DND-41 (cell line): Measurements from ENCODE around the gene TSSC4.

Experiments used
- ATAC-seq: fragments of 200-7000 bp; cut with Tn5 transposase; 3 replicates; pipeline ENCODE4 v1.9.1; 2021; ENCODE audit warnings: low read depth; ENCODE audit not compliant: insufficient read depth
- DNase-seq: peaks from one replicate; pipeline ENCODE4 v3.0.0-alpha.2; 2020
- H2AFZ ChIP-seq: 2 replicates; pipeline ENCODE4 v1.6.0; 2012; ENCODE audit warnings: low read depth, low read length
- H3K27ac ChIP-seq: 2 replicates; pipeline ENCODE4 v1.5.1; 2012; ENCODE audit warnings: low read length, inconsistent platforms
- H3K27me3 ChIP-seq: fragments of 200-600 bp; sonication (generic); 2 replicates; pipeline ENCODE4 v1.6.0; 2012; ENCODE audit warnings: low read length, mild to moderate bottlenecking, inconsistent platforms; ENCODE audit not compliant: insufficient read depth, poor library complexity
- H3K36me3 ChIP-seq: 2 replicates; pipeline ENCODE4 v1.5.1; 2012; ENCODE audit warnings: low read length, inconsistent platforms; ENCODE audit not compliant: insufficient read depth
- H3K4me1 ChIP-seq: 2 replicates; pipeline ENCODE4 v1.5.1; 2012; ENCODE audit warnings: mild to moderate bottlenecking, low read length; ENCODE audit not compliant: insufficient read depth
- H3K4me2 ChIP-seq: 2 replicates; pipeline ENCODE4 v1.6.0; 2012; ENCODE audit warnings: mild to moderate bottlenecking, moderate library complexity, low read length, inconsistent platforms; ENCODE audit not compliant: insufficient read depth
- H3K4me3 ChIP-seq, 2 experiments: fragments of 200-600 bp in 1 of 2; shearing (Covaris generic) in 1 of 2; 2 replicates each; pipeline ENCODE4 v1.5.1; 2012 to 2016; ENCODE audit warnings: inconsistent platforms in 2 of 2, low read length in 2 of 2, mild to moderate bottlenecking in 2 of 2, low read depth in 1 of 2, moderate library complexity in 1 of 2
- H3K79me2 ChIP-seq: 2 replicates; pipeline ENCODE4 v1.6.0; 2012; ENCODE audit warnings: low read length, inconsistent platforms; ENCODE audit not compliant: insufficient read depth
- H3K9ac ChIP-seq: 2 replicates; pipeline ENCODE4 v1.6.0; 2012; ENCODE audit warnings: low read depth, mild to moderate bottlenecking, inconsistent platforms, low read length, moderate library complexity
- H3K9me3 ChIP-seq: 2 replicates; pipeline ENCODE4 v1.5.1; 2012; ENCODE audit warnings: low read length, moderate library complexity, mild to moderate bottlenecking, inconsistent platforms; ENCODE audit not compliant: insufficient read depth, severe bottlenecking
- H4K20me1 ChIP-seq: 2 replicates; pipeline ENCODE4 v1.6.0; 2012; ENCODE audit warnings: low read length; ENCODE audit not compliant: insufficient read depth
- EZH2 ChIP-seq: IDR thresholded peaks from 3 replicates; pipeline ENCODE4 v1.6.1; 2012; ENCODE audit warnings: borderline replicate concordance, low read depth, mild to moderate bottlenecking, moderate library complexity, low read length, inconsistent platforms; ENCODE audit not compliant: severe bottlenecking
- TF ChIP-seq, protein P1 (sequence below): IDR thresholded peaks from 2 replicates; pipeline ENCODE4 v1.5.1; 2012; ENCODE audit warnings: borderline replicate concordance, low read length, moderate library complexity, mild to moderate bottlenecking; ENCODE audit not compliant: poor library complexity, severe bottlenecking; ENCODE audit errors: extremely low read depth

TSSC4 gene

DNA sequence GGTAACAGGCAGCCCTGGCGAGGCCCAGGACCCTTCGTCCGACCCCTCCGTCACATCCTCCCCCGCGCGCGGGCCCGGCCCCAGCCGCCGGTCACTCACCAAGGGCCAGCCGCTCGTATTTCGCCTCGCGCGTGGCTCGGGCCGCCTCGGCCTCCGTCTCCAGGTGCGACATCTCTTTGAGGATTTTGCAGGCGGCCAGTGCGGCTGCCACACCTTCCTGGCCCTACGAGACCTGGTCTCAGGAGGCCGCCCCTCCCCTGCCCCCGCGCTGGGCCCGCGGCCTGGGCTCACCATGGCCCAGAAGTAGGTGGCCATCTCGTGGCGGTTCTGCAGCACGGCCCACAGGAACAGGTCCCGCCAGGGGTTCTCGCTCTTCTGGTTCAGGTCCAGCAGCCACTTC is 14.1 kb downstream of the TSSC4 start:
- no peak overlapping the region for H2AFZ ChIP-seq
- no peaks in the 10 kb centered on the region for H3K9me3 ChIP-seq
- H3K79me2 ChIP-seq, result no peaks in the 10 kb centered on the region
- no peak overlapping the region for H3K9ac ChIP-seq
- TF ChIP-seq, protein P1, sequence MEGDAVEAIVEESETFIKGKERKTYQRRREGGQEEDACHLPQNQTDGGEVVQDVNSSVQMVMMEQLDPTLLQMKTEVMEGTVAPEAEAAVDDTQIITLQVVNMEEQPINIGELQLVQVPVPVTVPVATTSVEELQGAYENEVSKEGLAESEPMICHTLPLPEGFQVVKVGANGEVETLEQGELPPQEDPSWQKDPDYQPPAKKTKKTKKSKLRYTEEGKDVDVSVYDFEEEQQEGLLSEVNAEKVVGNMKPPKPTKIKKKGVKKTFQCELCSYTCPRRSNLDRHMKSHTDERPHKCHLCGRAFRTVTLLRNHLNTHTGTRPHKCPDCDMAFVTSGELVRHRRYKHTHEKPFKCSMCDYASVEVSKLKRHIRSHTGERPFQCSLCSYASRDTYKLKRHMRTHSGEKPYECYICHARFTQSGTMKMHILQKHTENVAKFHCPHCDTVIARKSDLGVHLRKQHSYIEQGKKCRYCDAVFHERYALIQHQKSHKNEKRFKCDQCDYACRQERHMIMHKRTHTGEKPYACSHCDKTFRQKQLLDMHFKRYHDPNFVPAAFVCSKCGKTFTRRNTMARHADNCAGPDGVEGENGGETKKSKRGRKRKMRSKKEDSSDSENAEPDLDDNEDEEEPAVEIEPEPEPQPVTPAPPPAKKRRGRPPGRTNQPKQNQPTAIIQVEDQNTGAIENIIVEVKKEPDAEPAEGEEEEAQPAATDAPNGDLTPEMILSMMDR, result no peak
- no peak for TF ChIP-seq EZH2
- no peaks in the 10 kb centered on the region for H3K27me3 ChIP-seq
- no peaks in the 10 kb centered on the region; the same call in 1 of the 2 replicates for H4K20me1 ChIP-seq
- DNase-seq (no peak), ATAC-seq (no peak)
- no peak overlapping the region for H3K4me2 ChIP-seq
- no peaks in the 10 kb centered on the region for H3K4me1 ChIP-seq
- H3K27ac ChIP-seq, result no peak overlapping the region
- H3K4me3 ChIP-seq, result no peak overlapping the region
- no peaks in the 10 kb centered on the region for H3K36me3 ChIP-seq

DNA sequence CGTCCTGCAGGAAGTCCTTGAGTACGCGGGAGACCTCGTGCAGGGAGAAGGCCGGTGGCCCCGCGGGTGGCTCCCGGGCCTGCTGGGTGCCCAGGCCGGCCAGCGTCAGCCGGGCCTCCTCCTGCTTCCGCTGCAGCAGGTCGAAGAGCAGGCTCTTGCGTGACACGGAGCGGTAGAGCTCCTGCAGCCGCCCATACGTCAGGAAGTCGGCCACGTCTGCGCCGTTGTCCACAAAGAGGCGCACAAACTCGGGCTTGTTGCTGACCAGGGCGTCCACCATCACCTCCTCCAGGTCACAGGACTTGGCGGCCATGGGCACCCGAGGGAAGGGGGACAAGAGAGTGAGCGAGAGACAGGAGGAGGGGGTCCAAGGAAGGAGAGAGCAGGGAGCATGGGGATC is 14.6 kb downstream of the TSSC4 start:
- no peak overlapping the region for H3K9ac ChIP-seq
- TF ChIP-seq, protein P1, result no peak
- TF ChIP-seq EZH2, result no peak
- H2AFZ ChIP-seq, result no peak overlapping the region
- H3K4me3 ChIP-seq, result no peak overlapping the region
- H4K20me1 ChIP-seq, result no peaks in the 10 kb centered on the region; the same call in 1 of the 2 replicates
- H3K4me1 ChIP-seq, result 0 out of 2 replicates have a peak, but pooled peaks cover under 1% of the 10 kb centered on the region
- H3K36me3 ChIP-seq, result no peaks in the 10 kb centered on the region
- DNase-seq (no peak), ATAC-seq (no peak)
- no peaks in the 10 kb centered on the region for H3K27me3 ChIP-seq
- no peak overlapping the region for H3K4me2 ChIP-seq
- no peaks in the 10 kb centered on the region for H3K79me2 ChIP-seq
- H3K27ac ChIP-seq, result no peak overlapping the region
- no peaks in the 10 kb centered on the region for H3K9me3 ChIP-seq

DNA sequence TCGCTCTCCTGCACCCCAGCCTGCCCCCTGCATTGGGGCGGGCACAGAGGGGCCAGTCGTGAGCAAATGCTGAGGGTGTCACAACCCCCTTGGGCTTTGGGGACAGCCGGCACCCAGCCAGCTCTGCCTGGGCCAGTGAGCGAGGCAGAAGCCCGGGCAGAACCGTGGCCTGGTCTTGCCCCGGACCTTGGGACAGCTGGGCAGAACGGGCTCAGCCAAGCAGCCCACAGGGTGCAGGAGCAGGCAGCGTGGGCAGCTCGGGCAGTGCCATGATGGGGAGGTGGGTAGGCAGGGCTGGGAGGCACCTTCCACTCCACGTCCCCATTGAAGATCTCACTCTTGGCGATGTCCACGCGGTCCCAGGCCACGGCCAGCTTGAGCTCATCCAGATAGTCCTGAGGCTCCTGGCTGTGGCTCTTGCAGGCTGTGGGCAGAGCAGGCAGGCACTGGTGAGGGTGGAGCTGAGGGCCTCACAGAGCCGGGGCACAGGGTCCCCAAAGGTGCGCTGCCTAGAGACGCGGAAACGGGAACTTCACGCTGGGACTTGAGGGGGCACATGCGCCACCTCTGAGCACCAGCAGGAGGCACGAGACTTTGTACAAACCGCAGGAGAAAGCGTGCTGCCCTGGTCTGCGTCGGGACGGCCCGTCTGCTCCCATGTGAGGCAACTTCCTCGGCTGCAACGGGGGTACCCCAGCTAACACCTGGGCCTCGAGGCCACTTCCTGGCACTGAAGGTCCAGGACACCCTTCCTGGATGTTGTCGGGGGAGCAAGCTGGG is 15.2 kb downstream of the TSSC4 start:
- Histone ChIP-seq H3K9me3 (no peaks in the 10 kb centered on the region), H3K27me3 (no peaks in the 10 kb centered on the region), H2AFZ (no peak overlapping the region), H3K36me3 (no peaks in the 10 kb centered on the region), H4K20me1 (no peaks in the 10 kb centered on the region; the same call in 1 of the 2 replicates), H3K79me2 (no peaks in the 10 kb centered on the region), H3K4me1 (peaks cover 5% of the 10 kb centered on the region; the same call in 1 of the 2 replicates), H3K4me2 (no peak overlapping the region), H3K9ac (no peak overlapping the region), H3K27ac (no peak overlapping the region), H3K4me3 (no peak overlapping the region)
- no peak for TF ChIP-seq EZH2
- TF ChIP-seq, protein P1, result peak; percentile 30
- DNase-seq (no peak), ATAC-seq (no peak)
